HCT116 (cell line): ENCODE results near the gene STAM2. TPM values are rescaled to one million over a fixed set of nuclear protein-coding genes. Genes with fewer than 3 reads are reported as not detected.

Source experiments
- ATAC-seq: fragments of 200-7000 bp; cut with Tn5 transposase; 2 replicates; pipeline ENCODE4 v1.9.1; 2020; ENCODE audit warnings: mild to moderate bottlenecking, moderate library complexity
- BruUV-seq: library from RNA; stranded (reverse); fragments of 400-500 nt; replicated peaks from 2 replicates; lab custom pipeline; 2021; lab: Mats Ljungman, UMichigan
- CTCF ChIA-PET: fragments of 300-600 bp; sonication (Branson Sonifier 250); formaldehyde crosslinking; loops from one replicate; lab custom pipeline; 2021; ENCODE audit warnings: antibody characterized with exemption; lab: Charles Lee
- POLR2A ChIA-PET: fragments of 300-600, 350-600 bp; sonication (Branson Sonifier 250); formaldehyde crosslinking; loops from one replicate; lab custom pipeline; 2021; ENCODE audit warnings: antibody characterized with exemption; lab: Charles Lee
- RAD21 ChIA-PET, 2 experiments: fragments of 300-600 bp; sonication (Branson Sonifier 250); formaldehyde crosslinking; loops; one replicate each; lab custom pipeline; 2023; ENCODE audit warnings: low total read pairs in 2 of 2; ENCODE audit not compliant: uncharacterized antibody in 2 of 2, unreplicated experiment in 2 of 2, low non-redundant PET in 1 of 2; lab: Charles Lee
- DNase-seq: peaks from one replicate; pipeline ENCODE4 v3.0.0-alpha.2; 2010; ENCODE audit warnings: low read depth, low spot score
- H2AFZ ChIP-seq: fragments of 200-600 bp; shearing (Covaris generic), sonication (generic); 2 replicates; pipeline ENCODE4 v1.6.1; 2017; ENCODE audit warnings: low read depth, mixed run types, mixed read lengths, antibody characterized with exemption, low read length; ENCODE audit not compliant: poor library complexity, severe bottlenecking
- H3K27ac ChIP-seq: 2 replicates; pipeline ENCODE4 v1.5.1; 2012; ENCODE audit warnings: low read depth, low read length
- H3K27me3 ChIP-seq: fragments of 200-600 bp; sonication (generic); 2 replicates; pipeline ENCODE4 v1.6.1; 2016; ENCODE audit warnings: mixed run types, low read length, mixed read lengths; ENCODE audit not compliant: insufficient read depth
- H3K36me3 ChIP-seq, 2 experiments: fragments of 200-500 bp in 1 of 2; fragments of 200-600 bp in 1 of 2; sonication (Bioruptor generic) in 1 of 2; sonication (generic) in 1 of 2; 2 replicates each; pipeline versions ENCODE4 v1.5.1 to v1.6.1; 2014 to 2016; ENCODE audit warnings: low read length in 2 of 2, inconsistent platforms in 1 of 2, mixed read lengths in 1 of 2, mixed run types in 1 of 2; ENCODE audit not compliant: insufficient read depth in 2 of 2, control insufficient read depth in 1 of 2
- H3K4me1 ChIP-seq, 2 experiments: fragments of 200-600 bp in 1 of 2; sonication (generic) in 1 of 2; 2 replicates each; pipeline versions ENCODE4 v1.5.1 to v1.6.1; 2012 to 2017; ENCODE audit warnings: low read length in 2 of 2, inconsistent platforms in 1 of 2, mild to moderate bottlenecking in 1 of 2, mixed read lengths in 1 of 2, mixed run types in 1 of 2, moderate library complexity in 1 of 2; ENCODE audit not compliant: insufficient read depth in 2 of 2, control insufficient read depth in 1 of 2
- H3K4me2 ChIP-seq: fragments of 200-600 bp; sonication (generic); 2 replicates; pipeline ENCODE4 v1.6.1; 2017; ENCODE audit warnings: mixed run types, low read length, mixed read lengths
- H3K4me3 ChIP-seq, 2 experiments: fragments of 200-600 bp in 1 of 2; sonication (generic) in 1 of 2; replicated peaks in 1 of 2; 2 replicates each; pipeline ENCODE4 v1.5.1; 2011 to 2016; ENCODE audit warnings: low read length in 2 of 2, control low read depth in 1 of 2, low read depth in 1 of 2, mild to moderate bottlenecking in 1 of 2, mixed read lengths in 1 of 2, mixed run types in 1 of 2
- H3K79me2 ChIP-seq: fragments of 200-600 bp; sonication (generic); 2 replicates; pipeline ENCODE4 v1.6.1; 2017; ENCODE audit warnings: mild to moderate bottlenecking, mixed run types, low read length, moderate library complexity, mixed read lengths; ENCODE audit not compliant: insufficient read depth
- H3K9ac ChIP-seq: fragments of 200-600 bp; sonication (generic); 2 replicates; pipeline ENCODE4 v1.6.1; 2016; ENCODE audit warnings: low read length, mixed read lengths
- H3K9me2 ChIP-seq: fragments of 200-600 bp; sonication (generic), shearing (Covaris generic); 2 replicates; pipeline ENCODE4 v1.6.1; 2017; ENCODE audit warnings: mixed run types, mild to moderate bottlenecking, moderate library complexity; ENCODE audit not compliant: insufficient read depth
- H3K9me3 ChIP-seq, 2 experiments: fragments of 200-500 bp in 1 of 2; fragments of 200-600 bp in 1 of 2; sonication (Bioruptor generic) in 1 of 2; sonication (generic) in 1 of 2; 2 replicates each; pipeline ENCODE4 v1.6.1; 2014 to 2017; ENCODE audit warnings: low read length in 2 of 2, mixed read lengths in 2 of 2, inconsistent platforms in 1 of 2, low read depth in 1 of 2, mild to moderate bottlenecking in 1 of 2, mixed run types in 1 of 2, moderate library complexity in 1 of 2; ENCODE audit not compliant: control insufficient read depth in 1 of 2, insufficient read depth in 1 of 2
- H4K20me1 ChIP-seq: fragments of 200-600 bp; sonication (generic), shearing (Covaris generic); 2 replicates; pipeline ENCODE4 v1.6.1; 2017; ENCODE audit warnings: mixed run types, mild to moderate bottlenecking, moderate library complexity; ENCODE audit not compliant: insufficient read depth
- ATF3 ChIP-seq: IDR thresholded peaks from 2 replicates; pipeline ENCODE4 v1.6.1; 2012
- CBX3 ChIP-seq: IDR thresholded peaks from 2 replicates; pipeline ENCODE4 v1.6.1; 2012; ENCODE audit warnings: low read depth
- EGR1 ChIP-seq: IDR thresholded peaks from 2 replicates; pipeline ENCODE4 v1.6.1; 2012; ENCODE audit warnings: low read depth
- ELF1 ChIP-seq: IDR thresholded peaks from 2 replicates; pipeline ENCODE4 v1.6.1; 2012; ENCODE audit warnings: low read depth, borderline replicate concordance
- EZH2phosphoT487 ChIP-seq: fragments of 200-600 bp; IDR thresholded peaks from 2 replicates; pipeline ENCODE4 v1.6.1; 2018; ENCODE audit warnings: antibody characterized with exemption, borderline replicate concordance
- MAX ChIP-seq: IDR thresholded peaks from 2 replicates; pipeline ENCODE4 v1.6.1; 2012
- POLR2AphosphoS5 ChIP-seq: IDR thresholded peaks from 2 replicates; pipeline ENCODE4 v1.6.1; 2011; ENCODE audit warnings: mild to moderate bottlenecking, low read depth, low read length, moderate library complexity
- RAD21 ChIP-seq: IDR thresholded peaks from 2 replicates; pipeline ENCODE4 v1.6.1; 2012; ENCODE audit warnings: low read depth, mild to moderate bottlenecking
- SIN3A ChIP-seq: IDR thresholded peaks from 2 replicates; pipeline ENCODE4 v1.6.1; 2012; ENCODE audit warnings: low read depth
- SP1 ChIP-seq: IDR thresholded peaks from 2 replicates; pipeline ENCODE4 v1.6.1; 2012; ENCODE audit warnings: low read depth
- SRF ChIP-seq: IDR thresholded peaks from 2 replicates; pipeline ENCODE4 v1.6.1; 2012; ENCODE audit warnings: low read depth
- TCF7L2 ChIP-seq: IDR thresholded peaks from 2 replicates; pipeline ENCODE4 v1.7.0; 2011; ENCODE audit warnings: borderline replicate concordance, inconsistent platforms; ENCODE audit not compliant: insufficient read depth, insufficient read length; ENCODE audit errors: extremely low read depth
- YY1 ChIP-seq: IDR thresholded peaks from 2 replicates; pipeline ENCODE4 v1.6.1; 2011; ENCODE audit warnings: low read length, low read depth, moderate library complexity, mild to moderate bottlenecking; ENCODE audit not compliant: insufficient replicate concordance; ENCODE audit errors: extremely low read depth
- ZBTB33 ChIP-seq: IDR thresholded peaks from 2 replicates; pipeline ENCODE4 v1.6.1; 2011; ENCODE audit warnings: mild to moderate bottlenecking, low read length, moderate library complexity; ENCODE audit not compliant: insufficient replicate concordance; ENCODE audit errors: extremely low read depth
- intact Hi-C: fragments of 100-400 bp; cut with micrococcal nuclease; formaldehyde crosslinking; loops from 2 replicates; pipeline ENCODE4 v1.10.0; 2022
- total RNA-seq: library from RNA; stranded (reverse); gene quantifications from one replicate; pipeline ENCODE4 v1.2.1, GENCODE V29; 2021; ENCODE audit not compliant: unreplicated experiment

Gene STAM2
- total RNA-seq, 1 experiment from 2014 or later: 19.2 TPM

- intact Hi-C loops: no loop called here
- H3K4me1 ChIP-seq: no peaks in the 10 kb centered on the region
- no peaks in the 10 kb centered on the region for H4K20me1 ChIP-seq
- H3K9ac ChIP-seq: no peak overlapping the region
- H3K9me3 ChIP-seq: no peaks in the 10 kb centered on the region
- H3K27me3 ChIP-seq: no peaks in the 10 kb centered on the region
- no peak overlapping the region for H3K27ac ChIP-seq
- RAD21 ChIA-PET: no interaction called here
- H3K4me2 ChIP-seq: no peak overlapping the region
- POLR2A ChIA-PET: no interaction called here
- H3K36me3 ChIP-seq: no peaks in the 10 kb centered on the region
- H3K4me3 ChIP-seq: no peak overlapping the region
- DNase-seq (no peak), ATAC-seq (no peak)
- BruUV-seq: no TSS peak
- no peaks in the 10 kb centered on the region for H3K79me2 ChIP-seq
- no peak overlapping the region for H2AFZ ChIP-seq
- no peaks in the 10 kb centered on the region for H3K9me2 ChIP-seq
- TF ChIP-seq TCF7L2 (no peak), EZH2phosphoT487 (no peak), EGR1 (no peak), SRF (no peak), SP1 (no peak), ZBTB33 (no peak), ELF1 (no peak)
- CTCF ChIA-PET: no interaction called here
These were observed 97.5 kb downstream of the STAM2 start for GRCh38 chr2:152078023-152078422.

- no peak for DNase-seq
- ChIA-PET CTCF (no interaction called here), POLR2A (no interaction called here), RAD21 (no interaction called here)
- Histone ChIP-seq H3K4me2 (no peak overlapping the region), H3K79me2 (no peaks in the 10 kb centered on the region), H3K27me3 (no peaks in the 10 kb centered on the region), H3K4me3 (no peak overlapping the region), H2AFZ (no peak overlapping the region), H4K20me1 (no peaks in the 10 kb centered on the region), H3K9ac (no peak overlapping the region), H3K9me3 (no peaks in the 10 kb centered on the region), H3K36me3 (no peaks in the 10 kb centered on the region), H3K9me2 (no peaks in the 10 kb centered on the region), H3K27ac (no peak overlapping the region), H3K4me1 (no peaks in the 10 kb centered on the region)
- ATAC-seq: no peak
- intact Hi-C loops: no loop called here
- BruUV-seq: no TSS peak
- no peak for TF ChIP-seq CBX3
- TF ChIP-seq ELF1: no peak
- TF ChIP-seq ATF3: no peak
- TF ChIP-seq ZBTB33: no peak
- no peak for TF ChIP-seq POLR2AphosphoS5
- TF ChIP-seq MAX: no peak
- TF ChIP-seq EGR1: no peak
- TF ChIP-seq RAD21: no peak
- TF ChIP-seq YY1: no peak
- no peak for TF ChIP-seq SIN3A
These were observed 100.0 kb downstream of the STAM2 start for GRCh38 chr2:152075461-152076050.
